ENCODE results near the gene ADARB1.
A peak's percentile ranks its signal among the peaks of the same experiment; 100 is the strongest.

ADARB1 gene

DNA sequence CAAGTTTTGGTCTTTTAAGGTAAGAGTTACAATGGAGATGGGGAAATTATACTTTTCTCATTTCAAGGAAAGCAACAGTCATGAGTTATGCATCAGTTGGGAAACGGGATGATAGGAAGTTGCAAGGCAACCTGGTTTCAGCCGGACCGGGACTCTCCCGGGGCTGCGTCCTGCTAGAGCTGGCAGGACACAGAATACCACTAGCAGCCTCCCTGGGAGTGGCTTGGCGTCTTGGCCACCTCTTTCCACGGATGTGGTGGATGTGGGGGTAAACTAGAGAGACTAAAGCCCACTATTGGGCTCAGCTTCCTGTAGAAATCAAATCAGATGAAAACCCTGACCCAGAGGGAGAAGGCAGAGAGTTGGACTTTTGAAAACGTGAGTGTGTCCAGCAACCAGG, 71.9 kb downstream of the ADARB1 start:
- ATAC-seq (ENCODE audit: low read depth), result no peak
- Mint-ChIP-seq H3K9me3 (no peaks in the 10 kb centered on the region), H3K27ac (no peak overlapping the region), H3K4me3 (no peak overlapping the region), H3K27me3 (peaks cover 2% of the 10 kb centered on the region), H3K4me1 (no peaks in the 10 kb centered on the region), H3K36me3 (peaks cover 3% of the 10 kb centered on the region)
- DNase-seq (ENCODE audit: low spot score in 2 of 2), result no peak

DNA sequence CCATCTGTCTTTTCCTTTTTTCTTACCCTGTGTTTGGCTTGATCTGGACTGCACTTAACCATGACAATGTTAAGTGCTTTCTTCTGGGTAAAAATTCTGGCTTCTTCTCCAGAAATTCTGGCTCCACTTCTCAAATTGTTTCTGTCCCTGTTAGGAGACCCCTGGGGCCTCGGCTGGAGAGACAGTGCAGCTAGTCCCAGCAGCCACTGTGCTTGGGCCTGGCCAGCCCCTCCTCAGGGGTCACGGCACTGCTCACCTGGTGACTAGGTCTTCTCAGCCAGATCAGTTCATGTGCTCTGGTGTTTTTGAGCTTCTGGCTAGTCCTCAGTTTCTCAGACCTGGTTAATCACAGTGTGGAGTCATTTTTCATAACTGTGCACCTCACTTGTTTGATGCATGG, 72.4 kb downstream of the ADARB1 start:
- Mint-ChIP-seq H3K4me3 (no peak overlapping the region), H3K27me3 (peaks cover 2% of the 10 kb centered on the region), H3K27ac (peak overlapping the region; percentile 33), H3K4me1 (peaks cover 3% of the 10 kb centered on the region), H3K36me3 (peaks cover 3% of the 10 kb centered on the region), H3K9me3 (no peaks in the 10 kb centered on the region)
- ATAC-seq (ENCODE audit: low read depth), result no peak
- DNase-seq (ENCODE audit: low spot score in 2 of 2), result no peak

DNA sequence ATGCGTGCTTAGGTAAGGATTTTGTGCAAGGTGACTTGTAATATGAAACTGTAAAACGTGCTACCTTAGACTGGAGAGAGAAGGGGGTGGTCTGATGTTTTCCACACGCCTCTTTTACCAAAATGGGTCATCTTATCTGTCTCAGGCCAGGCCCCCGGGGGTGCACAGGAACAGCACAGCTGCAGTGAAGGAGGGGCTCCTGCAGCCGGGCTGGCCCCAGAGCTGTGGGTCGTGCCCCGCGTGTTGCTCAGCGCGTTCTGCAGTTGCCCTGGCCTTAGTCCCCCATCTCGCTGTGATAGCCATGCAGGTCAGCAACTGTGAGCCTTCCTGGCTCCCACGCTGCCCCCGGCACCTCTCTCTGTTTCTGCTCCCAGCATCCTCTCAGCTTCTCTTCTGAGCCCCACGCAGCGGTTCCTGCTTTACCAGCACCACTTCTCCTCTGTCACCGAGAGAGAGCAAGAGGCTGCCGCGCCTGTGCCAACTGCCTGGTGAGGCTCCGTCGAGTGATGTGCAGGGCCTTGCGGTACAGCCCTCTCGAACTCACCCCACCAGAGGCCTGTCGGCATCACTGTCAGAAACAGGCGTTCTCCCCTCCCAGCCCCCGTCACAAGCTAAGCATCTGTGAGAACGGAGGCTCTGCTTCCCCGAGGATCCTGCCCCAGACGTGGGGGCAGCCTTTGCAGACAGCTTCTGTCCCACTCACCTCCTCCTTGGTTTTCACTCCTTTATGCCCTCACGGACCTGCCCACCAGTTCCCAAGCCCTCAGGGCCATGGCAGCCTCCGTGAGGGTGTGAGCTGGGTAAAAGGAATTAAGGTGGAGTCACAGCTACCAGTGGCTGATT, 73.3 kb downstream of the ADARB1 start:
- Mint-ChIP-seq H3K36me3 (peaks cover 3% of the 10 kb centered on the region), H3K4me3 (no peak overlapping the region)

DNA sequence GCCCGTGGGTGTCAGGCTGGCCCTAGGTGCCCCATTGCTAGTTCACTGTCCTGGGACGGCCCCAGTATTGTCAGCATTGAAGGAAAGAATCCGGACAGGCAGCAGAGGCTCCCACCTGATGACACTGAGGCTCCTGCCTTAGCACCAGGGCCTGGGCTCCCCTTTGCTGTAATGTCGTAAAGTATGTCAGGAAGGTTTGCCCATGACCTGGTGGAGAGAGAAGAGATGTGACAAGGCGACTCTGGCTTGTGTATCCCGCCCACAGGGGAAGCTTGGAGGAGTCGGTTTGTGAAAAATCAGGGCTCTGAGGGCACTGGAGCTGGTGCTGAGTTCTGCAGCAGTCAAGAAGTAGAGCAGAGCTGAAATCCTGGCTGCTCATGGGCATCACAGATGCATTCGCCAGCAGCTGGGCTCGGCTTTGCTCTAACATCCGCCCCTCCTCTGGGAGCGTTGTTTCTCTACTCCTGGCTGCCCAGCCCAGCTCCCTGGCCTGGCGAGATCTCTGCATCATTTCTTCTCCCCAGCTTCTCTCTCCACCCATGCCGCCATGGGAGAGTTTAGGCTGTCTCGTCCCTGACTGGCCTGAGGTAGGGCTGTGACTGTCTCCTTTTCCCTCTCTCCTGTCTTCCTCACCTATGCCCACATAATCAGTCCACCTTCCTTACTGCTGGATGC, 74.1 kb downstream of the ADARB1 start:
- no peak overlapping the region for H3K27ac Mint-ChIP-seq
- H3K27me3 Mint-ChIP-seq, result peaks cover 2% of the 10 kb centered on the region
- DNase-seq (ENCODE audit: low spot score in 2 of 2), result no peak
- ATAC-seq (ENCODE audit: low read depth), result no peak
- H3K36me3 Mint-ChIP-seq, result peaks cover 3% of the 10 kb centered on the region
- no peaks in the 10 kb centered on the region for H3K9me3 Mint-ChIP-seq
- H3K4me3 Mint-ChIP-seq, result no peak overlapping the region
- H3K4me1 Mint-ChIP-seq, result peaks cover 15% of the 10 kb centered on the region

More for the DNA sequence above, 73.3 kb downstream of the ADARB1 start:
- H3K27me3 Mint-ChIP-seq, result peaks cover 2% of the 10 kb centered on the region
- no peak for DNase-seq (ENCODE audit: low spot score in 2 of 2)
- no peak overlapping the region for H3K27ac Mint-ChIP-seq
- no peak for ATAC-seq (ENCODE audit: low read depth)
- H3K4me1 Mint-ChIP-seq, result peaks cover 9% of the 10 kb centered on the region
- H3K9me3 Mint-ChIP-seq, result no peaks in the 10 kb centered on the region

DNA sequence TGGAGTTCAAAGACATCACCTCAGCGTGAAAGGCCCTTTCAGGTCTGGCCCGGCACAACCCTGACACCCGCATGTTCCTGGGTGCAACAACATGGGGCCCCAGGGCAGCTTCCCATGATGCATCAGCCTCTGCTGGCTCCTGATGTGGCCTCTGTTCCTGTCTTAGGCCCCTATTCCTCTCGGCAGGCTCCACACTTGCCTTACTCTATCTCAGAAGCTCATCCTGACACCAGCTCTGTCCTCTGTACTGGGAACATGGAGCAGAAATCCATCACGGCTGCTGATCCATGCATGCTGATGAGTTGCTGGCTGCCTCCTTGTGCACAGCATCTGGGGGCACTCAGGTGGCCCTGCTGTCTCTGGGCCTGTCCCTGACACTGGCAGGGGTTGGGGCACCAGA, 74.6 kb downstream of the ADARB1 start:
- Mint-ChIP-seq H3K27me3 (no peaks in the 10 kb centered on the region), H3K36me3 (no peaks in the 10 kb centered on the region)

DNA sequence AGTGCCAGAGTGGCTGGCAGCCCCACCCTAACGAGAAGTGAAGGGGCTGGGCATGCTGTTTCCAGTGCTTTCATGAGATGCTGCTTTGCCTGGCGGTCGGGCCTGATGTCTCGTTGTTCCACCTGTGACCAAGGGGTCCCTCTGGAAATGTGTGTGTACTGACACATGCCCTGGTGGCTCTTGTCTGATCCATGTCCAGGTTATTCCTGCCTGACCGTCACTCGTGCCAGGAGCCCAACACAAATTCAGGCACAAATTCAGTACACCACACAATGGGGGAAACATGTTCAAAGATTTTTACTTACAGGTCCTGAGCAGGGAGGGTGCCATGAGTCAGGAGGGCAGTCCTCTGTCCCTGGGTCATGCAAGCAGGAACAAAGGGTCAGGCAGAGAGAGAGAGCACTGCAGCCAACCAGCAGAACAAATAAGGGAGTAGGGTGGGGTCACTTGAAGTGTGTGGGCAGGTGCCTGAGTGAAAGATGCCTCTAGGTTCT, 76.3 kb downstream of the ADARB1 start:
- Mint-ChIP-seq H3K27ac (no peak overlapping the region), H3K36me3 (peaks cover 3% of the 10 kb centered on the region), H3K4me3 (no peak overlapping the region), H3K9me3 (peaks cover 2% of the 10 kb centered on the region), H3K27me3 (peaks cover 2% of the 10 kb centered on the region), H3K4me1 (peaks cover 23% of the 10 kb centered on the region)
- no peak for ATAC-seq (ENCODE audit: low read depth)
- no peak for DNase-seq (ENCODE audit: low spot score in 2 of 2)

More for the DNA sequence above, 74.6 kb downstream of the ADARB1 start:
- H3K4me3 Mint-ChIP-seq, result no peak overlapping the region
- H3K4me1 Mint-ChIP-seq, result peaks cover 16% of the 10 kb centered on the region
- H3K9me3 Mint-ChIP-seq, result no peaks in the 10 kb centered on the region
- no peak overlapping the region for H3K27ac Mint-ChIP-seq
- ATAC-seq (ENCODE audit: low read depth) (no peak), DNase-seq (ENCODE audit: low spot score in 2 of 2) (no peak)

DNA sequence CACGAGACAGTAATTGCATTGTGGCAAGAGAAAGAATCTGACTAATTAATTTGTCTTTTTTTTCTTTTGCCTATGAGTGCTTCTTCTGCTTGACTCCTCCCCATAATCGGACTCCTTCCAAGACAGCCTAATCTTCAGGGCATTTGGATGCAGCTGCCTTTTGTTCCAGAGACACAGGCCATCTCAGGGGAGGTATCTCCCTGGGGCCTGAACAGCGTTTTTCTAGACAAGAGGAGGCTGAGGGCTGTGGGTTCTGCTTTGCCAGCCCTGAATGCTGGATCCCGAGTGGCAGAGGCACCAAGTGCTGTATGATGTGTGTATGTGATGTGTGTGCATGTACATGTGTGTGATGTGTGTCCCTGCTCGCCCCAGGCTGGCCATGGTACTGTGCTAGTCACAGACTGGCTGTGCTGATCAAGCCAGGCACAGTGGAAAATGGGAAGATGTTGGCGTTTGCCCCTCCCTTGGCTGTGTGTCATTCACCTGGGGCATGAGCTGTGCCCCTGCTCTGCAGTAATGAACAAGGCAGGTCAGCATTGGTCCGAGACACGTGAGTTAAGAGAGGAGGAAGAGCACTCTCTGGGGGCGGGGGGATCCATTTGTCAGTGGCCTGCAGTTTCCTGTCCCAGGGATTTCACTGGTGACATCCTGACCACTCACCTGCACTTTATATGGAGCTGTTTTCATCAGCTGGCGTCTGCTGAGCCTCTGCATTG, 77.2 kb downstream of the ADARB1 start:
- Mint-ChIP-seq H3K36me3 (peaks cover 11% of the 10 kb centered on the region), H3K4me3 (no peak overlapping the region), H3K9me3 (peaks cover 10% of the 10 kb centered on the region), H3K4me1 (peaks cover 31% of the 10 kb centered on the region), H3K27ac (no peak overlapping the region), H3K27me3 (peaks cover 7% of the 10 kb centered on the region)
- DNase-seq (ENCODE audit: low spot score in 2 of 2) (no peak), ATAC-seq (ENCODE audit: low read depth) (no peak)

DNA sequence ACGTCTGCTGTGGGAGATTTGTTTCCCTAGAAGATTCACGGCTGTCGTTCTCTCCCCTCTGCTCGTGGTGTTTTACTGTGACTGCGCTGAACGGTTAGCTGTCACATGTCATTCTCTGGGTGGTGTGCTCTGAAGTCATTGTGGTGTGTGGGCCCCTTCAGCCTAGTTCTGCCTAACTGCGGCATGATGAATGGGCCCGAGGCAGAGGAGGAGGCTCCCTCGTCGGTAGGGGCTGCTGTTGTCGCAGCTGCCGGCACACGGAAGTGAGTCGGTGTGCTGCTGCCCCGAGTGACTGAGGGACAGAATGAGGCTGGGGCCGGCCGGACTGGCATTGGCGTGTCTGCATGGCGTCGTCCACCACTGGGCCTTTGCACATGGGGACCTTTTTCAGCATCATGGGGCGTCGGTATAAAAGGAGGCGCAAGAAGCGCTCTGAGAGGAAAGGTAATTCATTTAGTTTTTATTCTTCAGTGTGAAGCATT, 77.9 kb downstream of the ADARB1 start:
- DNase-seq (ENCODE audit: low spot score in 2 of 2), result peak; percentile 47 to 52
- Mint-ChIP-seq H3K27ac (no peak overlapping the region), H3K27me3 (peaks cover 7% of the 10 kb centered on the region), H3K9me3 (peaks cover 10% of the 10 kb centered on the region), H3K36me3 (peaks cover 15% of the 10 kb centered on the region), H3K4me1 (peaks cover 31% of the 10 kb centered on the region), H3K4me3 (peak overlapping the region; percentile 68)
- peak; percentile 95 for ATAC-seq (ENCODE audit: low read depth)

DNA sequence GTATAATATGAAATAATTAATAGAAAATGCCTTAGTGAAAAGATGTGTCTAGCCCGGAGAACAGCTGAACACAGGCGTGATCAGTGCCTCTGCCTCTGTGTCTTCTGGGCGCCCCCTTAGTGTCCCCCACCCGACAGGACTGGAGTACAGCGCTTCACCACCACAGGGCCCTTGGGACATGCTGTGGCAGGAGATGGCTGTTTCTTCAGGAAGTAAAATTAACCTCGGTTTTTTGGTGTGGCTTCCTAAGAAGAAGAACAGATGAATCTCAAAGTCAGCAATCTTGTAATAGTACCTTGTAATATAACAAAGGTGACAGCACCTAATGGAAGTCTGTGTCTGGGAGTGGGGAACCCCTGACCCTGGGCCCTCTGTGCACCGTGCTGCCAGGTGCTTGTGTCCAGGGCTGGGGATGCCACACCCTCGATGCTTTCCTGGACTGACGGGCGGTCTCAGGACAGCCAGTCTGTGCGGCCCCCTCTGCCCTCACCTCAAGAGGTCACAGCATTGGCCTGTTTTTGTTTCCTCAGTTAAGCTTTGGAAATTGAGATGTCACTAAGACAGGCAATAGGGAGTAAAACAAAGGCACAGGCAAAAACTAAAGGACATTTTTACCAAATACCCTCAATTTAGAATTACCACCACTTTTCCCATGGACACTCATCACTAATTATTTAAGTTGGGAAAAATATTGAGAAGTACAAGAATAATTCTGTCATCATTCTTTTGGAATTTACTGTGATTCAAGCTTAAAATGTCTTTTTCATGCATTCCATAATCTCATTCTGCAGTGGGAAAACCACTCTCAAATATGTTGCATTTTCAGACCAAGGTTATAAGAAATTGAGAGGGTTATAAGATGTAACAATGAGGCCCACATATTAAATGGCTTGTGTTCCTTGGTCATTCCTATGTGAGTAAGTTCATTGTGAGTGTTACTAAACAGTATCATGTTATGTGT, 79.3 kb downstream of the ADARB1 start:
- Mint-ChIP-seq H3K27ac (peak overlapping the region; percentile 28), H3K36me3 (peaks cover 15% of the 10 kb centered on the region), H3K4me3 (peak overlapping the region; percentile 53), H3K9me3 (peaks cover 11% of the 10 kb centered on the region), H3K4me1 (peaks cover 32% of the 10 kb centered on the region), H3K27me3 (peaks cover 7% of the 10 kb centered on the region)
- no peak for DNase-seq (ENCODE audit: low spot score in 2 of 2)
- peak; percentile 36 for ATAC-seq (ENCODE audit: low read depth)

DNA sequence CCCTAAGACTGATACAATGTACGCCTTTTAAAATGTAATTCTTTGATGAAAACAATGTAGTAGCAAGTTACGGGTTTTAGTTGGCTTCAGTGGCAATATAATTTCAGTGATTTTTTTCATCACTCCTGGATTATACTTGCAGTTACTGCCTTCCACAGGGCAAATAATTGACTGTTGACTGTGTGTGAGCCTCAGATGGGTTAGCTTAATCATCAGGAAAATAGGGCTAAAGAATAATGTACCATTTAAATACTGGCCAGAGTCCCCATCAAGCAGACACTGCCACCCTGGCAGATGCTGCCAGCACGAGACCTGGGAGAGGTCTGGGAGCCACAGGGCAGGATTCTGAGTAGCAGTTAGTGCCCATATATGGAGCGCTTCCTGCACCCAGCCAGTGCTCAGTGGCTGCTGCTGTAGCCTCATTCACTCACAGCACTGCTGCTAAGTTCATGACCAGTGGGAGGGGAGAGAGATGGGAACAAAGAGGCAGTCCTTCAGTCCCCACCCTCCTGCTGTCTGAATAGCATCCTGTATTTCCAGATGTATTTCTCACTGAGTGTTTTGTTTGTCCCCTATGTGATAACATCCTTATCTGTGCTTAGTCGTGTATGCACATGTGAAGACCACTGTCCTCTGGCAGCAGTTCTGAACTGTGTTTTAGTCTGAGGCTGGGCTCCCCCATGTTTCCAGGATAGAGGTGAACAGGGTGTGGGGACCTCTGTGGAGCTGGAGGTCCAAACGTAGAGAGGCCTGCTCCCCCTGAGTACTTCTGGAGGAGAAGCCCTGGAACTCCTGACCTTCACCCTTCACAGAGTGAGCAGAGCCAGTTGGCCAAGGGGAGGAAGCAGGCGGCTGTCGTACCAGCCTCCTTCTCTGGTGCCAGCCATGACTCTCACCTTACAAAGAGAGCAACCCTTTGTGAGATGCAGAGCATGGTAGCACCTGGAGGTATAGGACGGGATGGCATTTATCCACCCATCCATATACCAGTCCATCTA, 80.4 kb downstream of the ADARB1 start:
- peaks cover 7% of the 10 kb centered on the region for H3K27me3 Mint-ChIP-seq
- no peak for DNase-seq (ENCODE audit: low spot score in 2 of 2)
- H3K9me3 Mint-ChIP-seq, result peaks cover 12% of the 10 kb centered on the region
- no peak overlapping the region for H3K27ac Mint-ChIP-seq
- H3K4me3 Mint-ChIP-seq, result no peak overlapping the region
- H3K36me3 Mint-ChIP-seq, result peaks cover 15% of the 10 kb centered on the region
- peaks cover 37% of the 10 kb centered on the region for H3K4me1 Mint-ChIP-seq
- no peak for ATAC-seq (ENCODE audit: low read depth)

DNA sequence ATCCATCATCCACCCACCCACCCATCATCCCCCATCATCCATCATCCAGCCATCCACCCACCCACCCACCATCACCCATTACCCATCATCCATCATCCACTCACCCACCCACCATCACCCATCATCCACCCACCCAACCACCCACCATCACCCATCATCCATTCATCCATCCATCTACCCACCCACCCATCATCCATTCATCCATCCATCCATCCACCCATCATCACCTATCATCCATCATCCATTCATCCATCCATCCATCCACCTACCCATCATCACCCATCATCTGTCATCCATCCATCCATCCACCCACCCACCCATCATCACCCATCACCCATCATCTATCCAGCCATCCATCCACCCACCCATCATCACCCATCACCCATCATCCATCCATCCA, 81.5 kb downstream of the ADARB1 start:
- H3K9me3 Mint-ChIP-seq, result peaks cover 12% of the 10 kb centered on the region
- no peak for ATAC-seq (ENCODE audit: low read depth)
- H3K4me3 Mint-ChIP-seq, result no peak overlapping the region
- no peak overlapping the region for H3K27ac Mint-ChIP-seq
- DNase-seq (ENCODE audit: low spot score in 2 of 2), result no peak
- peaks cover 7% of the 10 kb centered on the region for H3K27me3 Mint-ChIP-seq
- H3K36me3 Mint-ChIP-seq, result peaks cover 15% of the 10 kb centered on the region
- peaks cover 37% of the 10 kb centered on the region for H3K4me1 Mint-ChIP-seq

DNA sequence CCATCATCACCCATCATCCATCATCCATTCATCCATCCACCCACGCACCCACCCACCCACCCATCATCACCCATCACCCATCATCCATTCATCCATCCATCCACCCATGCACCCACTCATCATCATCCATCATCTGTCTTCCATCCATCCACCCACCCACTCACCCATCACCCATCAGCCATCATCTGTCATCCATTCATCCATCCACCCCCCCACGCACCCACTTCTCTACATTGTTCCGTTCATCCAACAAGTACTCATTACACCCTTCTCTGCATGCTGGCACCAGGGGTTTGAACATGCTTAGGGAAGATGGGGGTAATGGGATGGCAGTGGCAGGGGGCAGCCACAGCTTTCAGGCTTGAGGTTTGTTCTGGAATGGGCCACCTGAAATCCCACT, 82.1 kb downstream of the ADARB1 start:
- Mint-ChIP-seq H3K36me3 (peaks cover 15% of the 10 kb centered on the region), H3K4me3 (no peak overlapping the region)

More for the DNA sequence above, 82.1 kb downstream of the ADARB1 start:
- Mint-ChIP-seq H3K9me3 (peaks cover 12% of the 10 kb centered on the region), H3K27me3 (peaks cover 7% of the 10 kb centered on the region), H3K27ac (no peak overlapping the region), H3K4me1 (peaks cover 37% of the 10 kb centered on the region)
- ATAC-seq (ENCODE audit: low read depth), result no peak
- no peak for DNase-seq (ENCODE audit: low spot score in 2 of 2)
